Suprapubic skin (tissue), 4 donors: ENCODE measurements around the gene ACSS1.

ENCODE experiments used
- CTCF ChIP-seq, 2 donors: fragments of 200-600 bp in 1 of 2; fragments of 450-650 bp in 1 of 2; sonication (generic) in 1 of 2; IDR thresholded peaks; one replicate each; pipeline ENCODE4 v1.5.1; 2016 to 2019; ENCODE audit warnings: antibody characterized with exemption in 2 of 2, mild to moderate bottlenecking in 1 of 2, moderate library complexity in 1 of 2
- POLR2A ChIP-seq, 2 donors: fragments of 450-650 bp; IDR thresholded peaks; one replicate each; pipeline ENCODE4 v1.6.1; 2017; ENCODE audit warnings: antibody characterized with exemption in 2 of 2, mild to moderate bottlenecking in 2 of 2, moderate library complexity in 2 of 2
- POLR2AphosphoS5 ChIP-seq, 3 donors: sonication (generic); formaldehyde crosslinking; IDR thresholded peaks; one replicate each; pipeline ENCODE4 v1.6.1; 2017; ENCODE audit warnings: antibody characterized with exemption in 3 of 3

GRCh38 chr20:25035921-25036320, 22.0 kb downstream of the ACSS1 start:
- no peak for TF ChIP-seq POLR2A (IDR thresholded peaks at IDR 0.05)
- no peak for TF ChIP-seq CTCF (IDR thresholded peaks at IDR 0.05)
- no peak for TF ChIP-seq POLR2AphosphoS5 (IDR thresholded peaks at IDR 0.05)
